ENCODE results near the gene NKX2-1. TPM values are rescaled to one million over a fixed set of nuclear protein-coding genes. Genes with fewer than 3 reads are reported as not detected.
"Not testable (repeated sequence)": the region's sequence is repeated elsewhere in the genome, so short reads cannot be mapped to it uniquely, and the experiment has no call there.

NKX2-1 gene
- not detected for total RNA-seq

DNA sequence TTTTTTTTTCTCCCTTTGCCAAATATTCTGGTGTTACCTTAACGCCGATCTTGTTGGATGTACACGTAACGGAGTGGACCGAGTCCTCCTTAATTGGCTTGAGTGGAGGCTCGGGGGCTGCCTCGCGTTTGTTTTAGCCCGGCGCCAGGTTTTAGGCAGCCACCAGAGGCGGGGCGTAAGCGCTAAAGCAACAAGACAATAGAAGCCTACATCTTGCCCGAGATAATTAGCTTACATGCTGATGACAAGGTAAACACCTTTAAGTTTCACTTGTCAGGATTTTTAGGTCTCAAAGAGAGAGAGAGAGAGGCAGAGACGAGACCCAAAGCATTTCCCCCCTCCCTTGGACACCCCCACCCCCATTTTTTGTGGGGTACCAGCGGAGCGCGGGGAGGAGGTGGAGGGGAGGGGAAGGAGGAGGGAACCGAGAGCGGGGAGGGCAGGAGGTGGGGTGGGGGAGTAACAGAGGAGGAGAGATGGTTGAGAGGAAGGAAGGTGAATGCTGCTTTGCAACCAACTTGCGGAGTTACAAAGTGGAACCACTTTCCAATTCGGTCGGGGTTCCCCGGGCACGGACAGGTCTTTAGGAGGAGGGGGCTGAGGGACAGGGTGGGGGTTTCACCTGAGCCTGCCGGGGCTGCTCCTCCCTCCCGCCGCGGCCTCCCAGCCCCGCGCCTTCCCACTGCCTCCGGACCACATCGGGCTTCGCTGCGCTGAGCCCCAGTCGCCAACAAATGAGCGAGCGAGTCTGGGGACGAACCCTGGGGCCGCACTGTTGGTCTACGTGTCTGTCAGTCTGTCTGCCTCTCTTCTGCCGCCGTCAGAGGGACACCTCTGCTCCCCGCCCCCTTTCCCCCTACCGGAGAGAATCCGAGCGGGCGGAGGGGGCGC lies at the start of gene NKX2-1:
TSS of gene NKX2-1 (minus strand) at position 802 of the 891 bp plus-strand sequence. CDS start at position 699, 103 bp downstream.
- Mint-ChIP-seq H3K4me3 (peak within 1 kb of the TSS; percentile 41), H3K27ac (peak within 1 kb of the TSS; percentile 60), H3K27me3 (peaks cover 74% of the 10 kb centered on the region), H3K4me1 (peaks cover 5% of the 10 kb centered on the region), H3K36me3 (ENCODE audit: low read depth) (peaks cover 3% of the 10 kb centered on the region), H3K9me3 (peaks cover 2% of the 10 kb centered on the region)
- DNase-seq = no peak
- ChIA-PET POLR2A (no interaction called here), CTCF (interaction anchor here (0.6 kb wide), 1 partner anchor 138 kb away, joined by 3 read pairs; no protein-coding TSS in a partner anchor)

DNA sequence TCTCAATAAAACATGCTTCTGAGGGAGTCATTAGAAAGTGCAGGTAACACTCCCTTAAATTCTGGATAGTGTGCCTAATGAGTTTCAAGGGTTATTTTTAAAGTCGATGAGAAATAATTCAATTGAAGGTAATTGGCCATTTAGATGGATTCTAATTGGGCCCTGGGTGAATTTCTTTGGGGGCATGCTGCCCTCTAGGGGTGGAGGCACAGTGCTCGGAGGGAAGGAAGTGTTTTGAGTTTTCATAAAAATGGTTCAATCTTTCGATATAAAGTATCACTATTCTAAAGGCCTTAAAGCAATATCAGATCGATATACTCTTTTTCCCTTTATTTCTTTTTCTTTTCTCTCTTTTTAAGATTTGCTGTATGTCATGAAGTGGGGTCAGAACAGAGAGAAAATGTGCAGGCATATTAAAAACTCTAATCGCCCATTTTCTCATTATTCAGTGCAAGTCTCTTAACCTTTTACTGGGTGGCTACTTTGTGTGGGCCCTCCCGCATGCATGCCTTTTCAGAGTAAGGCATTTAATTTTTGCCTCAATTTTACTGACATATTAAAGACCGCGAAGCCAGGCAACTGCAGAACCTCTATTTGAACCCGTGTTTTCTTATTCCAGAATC lies 36.9 kb upstream of the NKX2-1 start:
- POLR2A ChIA-PET = no interaction called here
- Mint-ChIP-seq H3K27ac (no peak overlapping the region), H3K27me3 (peaks cover 13% of the 10 kb centered on the region), H3K4me1 (no peaks in the 10 kb centered on the region), H3K4me3 (no peak overlapping the region), H3K9me3 (no peaks in the 10 kb centered on the region), H3K36me3 (ENCODE audit: low read depth) (no peaks in the 10 kb centered on the region)
- CTCF ChIA-PET = interaction anchor here (0.6 kb wide), 1 partner anchor 474 kb away, joined by 3 read pairs; no protein-coding TSS in a partner anchor
- DNase-seq = peak; percentile 19

DNA sequence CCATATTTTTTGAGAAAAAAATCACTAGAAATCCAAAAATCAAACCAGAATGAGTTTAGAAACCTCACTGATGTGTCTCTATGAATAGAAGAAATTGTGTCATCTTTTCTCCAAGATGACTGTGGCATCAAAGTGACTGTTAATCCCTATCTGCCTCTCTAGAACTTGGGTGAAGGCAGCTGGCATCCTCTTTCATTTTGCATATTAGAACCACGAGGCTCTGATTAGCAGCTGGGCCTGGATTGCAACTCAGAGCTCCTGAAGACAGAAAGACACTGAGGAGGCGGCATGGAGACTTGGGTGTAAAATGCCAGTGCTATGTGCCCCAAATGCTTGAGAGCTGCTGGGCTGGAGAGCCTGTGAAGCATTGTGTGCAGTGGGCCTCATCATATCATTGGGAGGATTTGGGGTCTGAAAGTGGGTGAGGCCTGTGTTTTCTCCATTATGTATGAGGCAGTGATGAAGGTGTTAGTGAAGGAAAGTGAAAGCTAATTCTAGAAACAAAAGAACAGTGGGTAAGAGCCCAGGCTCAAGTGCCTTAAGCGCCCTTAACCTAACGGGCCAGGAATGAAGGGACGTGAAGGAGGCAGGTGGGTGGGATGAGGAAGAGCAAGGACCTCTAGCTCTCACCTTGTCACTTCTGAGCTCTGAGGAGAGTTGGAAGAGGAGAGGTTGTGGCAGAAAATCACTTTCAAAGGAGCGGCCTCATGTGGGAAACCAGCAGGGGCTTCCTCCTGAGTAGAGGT lies 36.1 kb upstream of the NKX2-1 start:
- Mint-ChIP-seq H3K4me3 (no peak overlapping the region), H3K27me3 (peaks cover 9% of the 10 kb centered on the region), H3K4me1 (no peaks in the 10 kb centered on the region), H3K36me3 (ENCODE audit: low read depth) (no peaks in the 10 kb centered on the region), H3K27ac (no peak overlapping the region), H3K9me3 (no peaks in the 10 kb centered on the region)
- DNase-seq = no peak
- ChIA-PET POLR2A (no interaction called here), CTCF (no interaction called here)

DNA sequence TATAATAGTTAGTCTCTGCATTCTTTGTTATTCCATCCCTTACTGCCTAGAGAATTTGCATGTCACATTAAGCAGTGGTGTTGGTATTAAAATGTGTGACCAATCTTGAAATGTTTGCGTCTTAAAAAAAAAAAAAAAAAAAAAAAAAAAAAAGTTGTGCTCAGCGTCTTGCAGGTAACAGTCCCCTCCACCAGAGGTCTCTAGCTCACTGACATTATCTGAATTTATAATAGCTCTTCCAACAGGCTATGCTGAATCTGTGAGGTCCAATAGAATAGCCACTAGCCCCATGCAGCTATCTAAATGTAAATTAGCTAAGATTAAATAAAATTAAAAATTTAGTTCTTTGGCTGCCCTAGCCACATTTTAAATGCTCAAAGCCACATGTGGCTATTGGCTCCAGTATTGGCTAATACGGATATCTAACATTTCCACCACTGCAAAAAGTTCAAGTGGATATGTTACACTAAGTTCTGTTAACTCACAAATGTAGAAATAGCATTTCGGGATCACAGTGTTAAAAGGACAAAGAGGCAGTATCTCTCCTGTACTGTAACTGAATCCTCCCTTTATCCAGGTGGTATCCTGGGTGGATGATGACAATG lies 33.7 kb upstream of the NKX2-1 start:
- H3K4me1 Mint-ChIP-seq = no peaks in the 10 kb centered on the region
- ChIA-PET CTCF (interaction anchor here (0.7 to 1.4 kb wide), 3 partner anchors 10 to 38 kb away, joined by 3 to 4 read pairs (median 3); no protein-coding TSS in a partner anchor), POLR2A (no interaction called here)
- H3K9me3 Mint-ChIP-seq = no peaks in the 10 kb centered on the region
- no peak overlapping the region for H3K27ac Mint-ChIP-seq
- H3K4me3 Mint-ChIP-seq = no peak overlapping the region
- H3K27me3 Mint-ChIP-seq = peaks cover 3% of the 10 kb centered on the region
- no peaks in the 10 kb centered on the region for H3K36me3 Mint-ChIP-seq (ENCODE audit: low read depth)
- DNase-seq = peak; percentile 6

DNA sequence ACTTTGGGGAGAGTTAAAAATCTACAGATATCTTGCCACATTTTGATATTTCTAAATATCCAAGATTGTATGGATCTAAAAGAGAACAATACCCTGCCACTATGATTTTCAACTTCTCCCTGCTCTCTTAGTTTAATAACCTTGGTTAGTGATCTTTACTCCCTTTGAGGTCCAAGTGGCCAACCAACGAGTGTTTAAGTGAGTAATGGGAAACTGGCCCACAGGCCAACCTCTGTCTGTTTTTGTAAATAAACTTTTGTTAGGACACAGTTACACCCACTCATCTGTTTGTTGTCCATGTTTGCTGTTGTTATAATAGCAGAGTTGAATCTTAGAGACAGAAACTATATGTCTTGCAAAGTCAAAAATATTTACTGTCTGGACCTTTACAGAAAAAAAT lies 30.9 kb upstream of the NKX2-1 start:
- Mint-ChIP-seq H3K4me1 (no peaks in the 10 kb centered on the region), H3K27me3 (peaks cover 9% of the 10 kb centered on the region), H3K9me3 (no peaks in the 10 kb centered on the region), H3K4me3 (no peak overlapping the region), H3K27ac (no peak overlapping the region), H3K36me3 (ENCODE audit: low read depth) (no peaks in the 10 kb centered on the region)
- no peak for DNase-seq
- POLR2A ChIA-PET = no interaction called here
- CTCF ChIA-PET = no interaction called here

DNA sequence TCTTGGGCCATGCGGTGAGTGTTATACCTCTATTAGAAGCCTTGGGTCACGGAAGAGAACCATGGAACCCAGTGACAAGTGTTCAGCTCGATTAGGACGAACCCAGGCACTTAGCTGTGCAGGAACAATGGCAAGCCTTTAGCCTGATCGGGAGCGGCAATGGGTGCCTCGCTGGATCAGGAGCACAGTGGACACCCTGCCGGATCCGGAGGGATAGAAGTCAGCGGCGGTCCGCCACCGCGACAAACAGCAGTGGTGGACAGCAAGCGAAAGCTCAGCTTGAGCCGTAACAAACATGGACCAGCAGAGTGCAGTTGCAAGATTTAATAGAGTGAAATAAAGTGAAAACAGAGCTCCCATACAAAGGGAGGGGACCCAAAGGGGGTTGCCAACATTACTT lies 24.2 kb upstream of the NKX2-1 start:
- H3K27ac Mint-ChIP-seq; H3K9me3 Mint-ChIP-seq; POLR2A ChIA-PET; H3K4me3 Mint-ChIP-seq; H3K27me3 Mint-ChIP-seq; DNase-seq; H3K36me3 Mint-ChIP-seq (ENCODE audit: low read depth); H3K4me1 Mint-ChIP-seq: not testable (repeated sequence)
- CTCF ChIA-PET = interaction anchor here (0.6 kb wide), 1 partner anchor 48 kb away, joined by 3 read pairs; no protein-coding TSS in a partner anchor

DNA sequence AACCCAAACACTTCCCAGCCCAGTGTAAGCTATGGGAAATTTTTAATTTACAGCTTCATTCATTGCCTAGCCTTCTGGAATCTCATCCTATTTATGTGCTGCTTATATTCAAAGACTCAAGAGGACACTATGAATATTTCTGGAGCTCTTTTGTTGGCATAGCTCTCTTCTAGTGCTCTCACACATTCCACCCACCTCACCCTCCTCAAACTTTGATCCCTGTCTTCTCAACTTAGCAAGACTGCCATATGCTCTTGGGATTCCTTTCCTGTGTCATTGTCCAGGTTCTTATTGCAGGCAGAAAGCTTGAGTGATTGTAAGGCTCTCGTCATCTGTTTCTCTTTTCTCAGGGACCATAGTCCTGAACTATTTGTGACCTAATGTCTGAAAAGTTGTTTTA lies 18.0 kb upstream of the NKX2-1 start:
- peaks cover 9% of the 10 kb centered on the region for H3K27me3 Mint-ChIP-seq
- H3K4me3 Mint-ChIP-seq = no peak overlapping the region
- POLR2A ChIA-PET = no interaction called here
- H3K9me3 Mint-ChIP-seq = no peaks in the 10 kb centered on the region
- no peaks in the 10 kb centered on the region for H3K4me1 Mint-ChIP-seq
- no peak overlapping the region for H3K27ac Mint-ChIP-seq
- H3K36me3 Mint-ChIP-seq (ENCODE audit: low read depth) = no peaks in the 10 kb centered on the region
- DNase-seq = no peak
- CTCF ChIA-PET = no interaction called here

DNA sequence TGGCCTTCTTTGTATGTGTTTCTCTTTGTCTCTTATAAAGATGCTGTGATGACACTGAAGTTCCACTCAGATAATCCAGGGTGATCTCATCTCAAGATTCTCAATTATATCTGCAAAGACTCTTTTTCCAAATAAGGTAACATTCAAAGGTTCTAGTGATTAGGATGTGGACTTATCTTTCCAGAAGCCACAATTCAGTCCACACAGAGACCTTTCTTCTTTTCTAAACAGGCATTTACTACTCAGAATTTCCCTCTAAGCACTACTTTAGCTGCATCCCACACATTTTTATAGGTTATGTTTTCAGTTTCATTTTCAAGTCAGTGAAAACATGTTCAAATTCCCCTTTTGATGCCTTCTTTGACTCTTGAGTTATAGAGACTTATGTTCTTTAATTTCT lies 9.0 kb upstream of the NKX2-1 start:
- POLR2A ChIA-PET = no interaction called here
- CTCF ChIA-PET = no interaction called here
- no peak for DNase-seq
- H3K4me3 Mint-ChIP-seq = no peak overlapping the region
- peaks cover 5% of the 10 kb centered on the region for H3K9me3 Mint-ChIP-seq
- H3K4me1 Mint-ChIP-seq = no peaks in the 10 kb centered on the region
- peaks cover 47% of the 10 kb centered on the region for H3K27me3 Mint-ChIP-seq
- no peaks in the 10 kb centered on the region for H3K36me3 Mint-ChIP-seq (ENCODE audit: low read depth)
- H3K27ac Mint-ChIP-seq = no peak overlapping the region

DNA sequence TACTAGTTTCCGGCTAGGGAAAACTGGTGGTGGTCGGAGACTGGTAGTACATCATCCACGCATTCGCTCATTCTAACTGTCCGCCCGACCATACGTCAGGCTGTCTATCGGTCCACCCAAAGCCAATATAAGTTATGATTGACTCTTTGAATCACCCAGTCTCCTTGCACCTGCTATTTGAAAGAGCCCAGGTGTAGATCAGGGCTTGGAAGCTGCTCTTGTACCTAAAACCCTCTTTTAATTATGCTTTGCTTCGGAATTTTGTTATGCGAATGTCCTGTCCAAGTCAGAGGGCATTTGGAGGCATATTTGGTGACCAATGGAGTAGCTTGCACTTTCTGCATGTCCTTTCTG lies 5.7 kb upstream of the NKX2-1 start:
- H3K4me3 Mint-ChIP-seq = no peak overlapping the region
- no peak for DNase-seq
- peaks cover 7% of the 10 kb centered on the region for H3K9me3 Mint-ChIP-seq
- CTCF ChIA-PET = interaction anchor here (0.6 to 1.0 kb wide), 3 partner anchors 16 to 1677 kb away, joined by 3 to 5 read pairs (median 3); no protein-coding TSS in a partner anchor
- POLR2A ChIA-PET = no interaction called here
- no peak overlapping the region for H3K27ac Mint-ChIP-seq
- H3K36me3 Mint-ChIP-seq (ENCODE audit: low read depth) = peaks cover 3% of the 10 kb centered on the region
- no peaks in the 10 kb centered on the region for H3K4me1 Mint-ChIP-seq
- peaks cover 75% of the 10 kb centered on the region for H3K27me3 Mint-ChIP-seq

DNA sequence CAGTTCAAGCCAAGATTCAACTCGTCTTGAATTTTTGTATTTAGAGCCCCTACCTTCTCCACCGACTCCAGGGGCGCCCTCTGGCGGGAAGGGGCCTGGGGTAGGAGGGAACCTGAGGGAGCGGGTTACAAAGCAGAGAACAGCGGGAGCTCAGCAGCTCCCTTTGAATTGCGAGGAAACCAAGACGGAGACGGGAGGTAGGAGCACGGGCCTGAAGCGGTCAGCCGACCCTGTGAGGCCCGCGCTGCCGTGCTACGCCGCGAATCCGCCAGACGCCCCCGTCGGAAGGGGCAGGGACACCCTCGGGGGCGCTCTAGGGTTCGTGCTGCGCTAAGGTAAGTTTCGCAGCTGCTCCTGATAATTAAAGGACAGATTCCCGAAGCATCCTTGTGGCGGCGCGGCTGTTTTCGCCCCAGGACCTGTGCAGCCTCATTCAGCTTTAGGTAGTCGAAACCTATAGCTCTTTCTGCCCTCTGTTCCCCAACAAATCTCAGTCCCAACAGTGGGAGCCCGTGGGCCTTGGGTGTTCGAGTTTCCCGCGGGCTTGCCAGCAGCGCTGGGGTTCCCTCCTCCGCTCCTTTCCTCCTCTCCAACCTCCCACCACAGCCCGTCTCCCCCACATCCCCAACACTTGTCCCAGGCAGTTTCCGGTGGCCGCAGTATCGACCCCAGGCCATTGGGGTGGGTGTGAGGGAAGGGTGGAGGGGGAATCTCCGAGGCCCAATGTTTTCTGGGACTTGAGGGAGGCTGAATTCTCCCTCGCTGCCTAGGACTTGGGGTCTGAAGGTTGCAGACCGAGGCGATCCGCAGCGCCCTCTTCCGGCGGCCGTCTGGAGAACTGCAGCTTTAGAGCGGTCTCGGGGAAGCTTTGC lies 5.1 kb upstream of the NKX2-1 start:
- no peaks in the 10 kb centered on the region for H3K4me1 Mint-ChIP-seq
- no peak for DNase-seq
- H3K27me3 Mint-ChIP-seq = peaks cover 74% of the 10 kb centered on the region
- no peak overlapping the region for H3K27ac Mint-ChIP-seq
- peaks cover 3% of the 10 kb centered on the region for H3K36me3 Mint-ChIP-seq (ENCODE audit: low read depth)
- ChIA-PET CTCF (interaction anchor here (0.6 to 1.0 kb wide), 4 partner anchors 16 to 1678 kb away, joined by 3 to 5 read pairs (median 3); no protein-coding TSS in a partner anchor), POLR2A (no interaction called here)
- peaks cover 7% of the 10 kb centered on the region for H3K9me3 Mint-ChIP-seq
- H3K4me3 Mint-ChIP-seq = no peak overlapping the region

DNA sequence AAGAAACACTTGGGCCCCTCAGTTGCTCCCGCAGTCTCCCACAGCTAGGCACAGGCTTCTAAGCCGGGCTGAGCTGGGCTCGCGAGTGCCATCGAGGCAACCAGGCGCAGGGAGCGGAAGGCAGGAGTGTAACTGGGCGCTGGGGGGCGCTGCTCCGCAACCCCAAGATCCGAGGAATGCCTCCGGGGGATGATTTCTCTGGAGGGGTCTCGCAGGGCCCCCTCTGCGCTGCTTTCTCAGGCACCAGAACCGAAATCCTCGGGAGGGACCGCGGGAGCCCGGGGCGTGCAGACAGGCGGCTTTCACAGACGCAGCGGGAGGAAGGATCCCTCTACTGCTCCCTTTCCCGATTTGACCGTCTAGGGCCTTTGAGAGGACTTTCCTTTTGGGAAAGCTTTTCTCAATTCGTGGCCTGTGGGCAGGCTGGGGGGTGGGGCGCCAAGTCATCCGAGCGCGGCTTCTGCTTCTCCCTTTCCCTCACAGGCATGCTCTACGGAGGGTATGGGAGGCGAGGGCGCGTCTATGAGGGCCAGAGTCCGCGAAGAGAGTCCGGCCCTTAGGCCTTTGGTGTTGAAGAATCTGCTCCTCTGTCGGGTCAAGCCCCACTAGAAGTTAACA lies 4.3 kb upstream of the NKX2-1 start:
- ChIA-PET CTCF (interaction anchor here (1.0 kb wide), 1 partner anchor 15 kb away, joined by 3 read pairs; no protein-coding TSS in a partner anchor), POLR2A (no interaction called here)
- Mint-ChIP-seq H3K27ac (no peak overlapping the region), H3K4me3 (no peak overlapping the region), H3K9me3 (peaks cover 5% of the 10 kb centered on the region), H3K4me1 (peaks cover 5% of the 10 kb centered on the region), H3K27me3 (peaks cover 81% of the 10 kb centered on the region), H3K36me3 (ENCODE audit: low read depth) (peaks cover 3% of the 10 kb centered on the region)
- DNase-seq = no peak
